PFSK-1 (cell line): Measurements from ENCODE around the gene ATL2.

Source experiments
- FOXP2 ChIP-seq: optimal IDR thresholded peaks from 2 replicates; pipeline ENCODE3; 2011; ENCODE audit warnings: borderline replicate concordance, control low read depth, inconsistent platforms; ENCODE audit not compliant: insufficient read depth; ENCODE audit errors: extremely low read length, extremely low read depth
- POLR2AphosphoS5 ChIP-seq: IDR thresholded peaks from 2 replicates; pipeline ENCODE4 v1.6.1; 2012; ENCODE audit warnings: low read depth, mild to moderate bottlenecking, control low read depth, low read length, moderate library complexity
- REST ChIP-seq, 2 experiments: IDR thresholded peaks; 2 replicates each; pipeline versions ENCODE4 v1.6.1 to v1.8.0; 2011 to 2012; ENCODE audit warnings: low read depth in 2 of 2, low read length in 2 of 2, control low read depth in 1 of 2, inconsistent platforms in 1 of 2, mild to moderate bottlenecking in 1 of 2, moderate library complexity in 1 of 2; ENCODE audit not compliant: insufficient read depth in 1 of 2
- SIN3A ChIP-seq: IDR thresholded peaks from 2 replicates; pipeline ENCODE4 v1.6.1; 2012; ENCODE audit warnings: mild to moderate bottlenecking, low read length, moderate library complexity, borderline replicate concordance; ENCODE audit not compliant: insufficient read depth
- TAF1 ChIP-seq: IDR thresholded peaks from 2 replicates; pipeline ENCODE4 v1.6.1; 2012; ENCODE audit warnings: low read length, control low read depth, borderline replicate concordance; ENCODE audit not compliant: insufficient read depth

GRCh38 chr2:38386377-38386776 lies 9.3 kb upstream of the ATL2 start:
- TF ChIP-seq SIN3A, result no peak
- no peak for TF ChIP-seq TAF1
- TF ChIP-seq REST (IDR thresholded peaks at IDR 0.05; ENCODE audit: insufficient read depth in 1 of 2, low read depth in 2 of 2, low read length in 2 of 2), result no peak
- TF ChIP-seq POLR2AphosphoS5, result no peak
- no peak for TF ChIP-seq FOXP2
